ENCODE data around the gene SKOR1. TPM values are rescaled to one million over a fixed set of nuclear protein-coding genes. Genes with fewer than 3 reads are reported as not detected.
A peak's percentile ranks its signal among the peaks of the same experiment; 100 is the strongest.

Gene SKOR1
- total and polyA plus RNA-seq, 10 of the 15 experiments (the other 5 are each of a cell fraction or from before 2014, with no cell fraction given) = 0.04 to 0.36 (median 0.10) TPM; not detected in 4

- POLR2A ChIA-PET = interaction anchor here (0.6 kb wide), 1 partner anchor 29 kb away, joined by 5 read pairs; no protein-coding TSS in a partner anchor
- Histone ChIP-seq H3K27me3 (replicated peaks in 1 of 2; ENCODE audit: control insufficient read depth in 2 of 2, insufficient read depth in 2 of 2, low read length in 1 of 2) (no peaks in the 10 kb centered on the region), H4K20me1 (ENCODE audit: control insufficient read depth, insufficient read depth) (no peaks in the 10 kb centered on the region), H3K79me2 (ENCODE audit: control insufficient read depth, insufficient read depth, low read length) (no peaks in the 10 kb centered on the region), H3K9me3 (replicated peaks; ENCODE audit: control insufficient read depth, insufficient read depth, low read length) (peaks cover 13% of the 10 kb centered on the region; the same call in 2 of the 3 replicates), H3K9ac (ENCODE audit: control insufficient read depth, insufficient read depth, low read length) (no peak overlapping the region), H3K4me2 (ENCODE audit: control insufficient read depth, insufficient read depth) (no peak overlapping the region), H3K36me3 (ENCODE audit: control insufficient read depth in 2 of 2, insufficient read depth in 2 of 2, low read length in 1 of 2) (no peaks in the 10 kb centered on the region), H2AFZ (ENCODE audit: control insufficient read depth, low read depth, low read length) (no peak overlapping the region), H3K4me1 (ENCODE audit: control insufficient read depth, insufficient read depth, low read length) (no peaks in the 10 kb centered on the region), H3K4me3 (no peak overlapping the region), H3K27ac (ENCODE audit: control insufficient read depth, insufficient read depth) (peak overlapping the region; percentile 50; the same call in 1 of the 2 replicates)
- no peak for TF ChIP-seq BCLAF1 (IDR thresholded peaks at IDR 0.05)
- 0 out of 4 replicates have a peak, but pooled peaks of 1 of the 2 experiments have one; percentile 17 for TF ChIP-seq CEBPB (IDR thresholded peaks at IDR 0.05; ENCODE audit: borderline replicate concordance in 1 of 2, low read depth in 2 of 2, low read length in 2 of 2)
- TF ChIP-seq KAT2A (conservative IDR thresholded peaks at IDR 0.05; ENCODE audit: control insufficient read depth, low read depth, low read length) = no peak
- TF ChIP-seq BCL11A (IDR thresholded peaks at IDR 0.05; ENCODE audit: low read depth, low read length) = 0 out of 2 replicates have a peak, but pooled peaks have one; percentile 7
- 0 out of 2 replicates have a peak, but pooled peaks have one; percentile 20 for TF ChIP-seq DPF2 (IDR thresholded peaks at IDR 0.05)
- TF ChIP-seq NFIC (IDR thresholded peaks at IDR 0.05; ENCODE audit: low read depth, low read length) = 0 out of 2 replicates have a peak, but pooled peaks have one; percentile 34
- TF ChIP-seq MYB (IDR thresholded peaks at IDR 0.05; ENCODE audit: borderline replicate concordance, low read depth, low read length) = no peak
- no peak for TF ChIP-seq FOXK2 (IDR thresholded peaks at IDR 0.05)
- TF ChIP-seq IKZF1 (conservative IDR thresholded peaks at IDR 0.05) = no peak
- peak in 1 of 2 experiments; percentile 45; a peak in 1 of 3 replicates for TF ChIP-seq EGR1 (IDR thresholded peaks at IDR 0.05; ENCODE audit: borderline replicate concordance in 1 of 2, low read depth in 2 of 2, low read length in 2 of 2)
- peak; percentile 75 for TF ChIP-seq EED (IDR thresholded peaks at IDR 0.05; ENCODE audit: low read depth)
- TF ChIP-seq TCF12 (IDR thresholded peaks at IDR 0.05; ENCODE audit: low read depth, low read length) = 0 out of 2 replicates have a peak, but pooled peaks have one; percentile 23
- peak; percentile 54; the same call in 1 of the 2 replicates for TF ChIP-seq JUNB (IDR thresholded peaks at IDR 0.05)
- TF ChIP-seq POLR2A (IDR thresholded peaks at IDR 0.05; ENCODE audit: low read depth, low read length) = no peak
- TF ChIP-seq ZSCAN29 (IDR thresholded peaks at IDR 0.05) = no peak
- no peak for TF ChIP-seq HCFC1 (IDR thresholded peaks at IDR 0.05; ENCODE audit: low read length)
- no peak for TF ChIP-seq YY1 (IDR thresholded peaks at IDR 0.05; ENCODE audit: low read depth, low read length)
- peak; percentile 36; the same call in 1 of the 2 replicates for TF ChIP-seq ZBED1 (IDR thresholded peaks at IDR 0.05; ENCODE audit: borderline replicate concordance)
- peak; percentile 79 for TF ChIP-seq RELA (IDR thresholded peaks at IDR 0.05; ENCODE audit: borderline replicate concordance, partially characterized antibody)
- TF ChIP-seq SPI1 (IDR thresholded peaks at IDR 0.05; ENCODE audit: borderline replicate concordance, insufficient read depth, low read depth, low read length) = no peak
- 0 out of 4 replicates have a peak, but pooled peaks of 1 of the 2 experiments have one; percentile 27 for TF ChIP-seq IKZF2 (IDR thresholded peaks at IDR 0.05)
- CTCF ChIA-PET = interaction anchor here (0.6 to 1.0 kb wide), 2 partner anchors 164 to 285 kb away, joined by 3 to 5 read pairs; no protein-coding TSS in a partner anchor
- BruUV-seq (replicated peaks) = no TSS peak
- 0% methylated on average over 3 of the region's 3 CpGs for WGBS (ENCODE audit: insufficient coverage, insufficient replicate concordance, low lambda C conversion rate, missing lambda C conversion rate)
- DNase-seq (ENCODE audit: low read depth, low spot score) = no peak
- intact Hi-C loops (cut with micrococcal nuclease; ENCODE audit: unreplicated experiment) (no loop called here), in situ Hi-C loops (cut with MboI) (no loop called here)
- RAD21 ChIA-PET (ENCODE audit: unreplicated experiment) = interaction anchor here (1.0 kb wide), 1 partner anchor 68 kb away, joined by 4 read pairs; no protein-coding TSS in a partner anchor
- SMC1A ChIA-PET (ENCODE audit: uncharacterized antibody, unreplicated experiment) = interaction anchor here (0.6 kb wide), 1 partner anchor 332 kb away, joined by 3 read pairs; no protein-coding TSS in a partner anchor
- peak; percentile 78 for ATAC-seq
- peak; percentile 23 for FAIRE-seq
Observed at GRCh38 chr15:67869701-67870100, 44.4 kb downstream of the SKOR1 start.

Data from GM12878 (cell line).